ENCODE measurements around the gene MST1.

The MST1 gene

DNA sequence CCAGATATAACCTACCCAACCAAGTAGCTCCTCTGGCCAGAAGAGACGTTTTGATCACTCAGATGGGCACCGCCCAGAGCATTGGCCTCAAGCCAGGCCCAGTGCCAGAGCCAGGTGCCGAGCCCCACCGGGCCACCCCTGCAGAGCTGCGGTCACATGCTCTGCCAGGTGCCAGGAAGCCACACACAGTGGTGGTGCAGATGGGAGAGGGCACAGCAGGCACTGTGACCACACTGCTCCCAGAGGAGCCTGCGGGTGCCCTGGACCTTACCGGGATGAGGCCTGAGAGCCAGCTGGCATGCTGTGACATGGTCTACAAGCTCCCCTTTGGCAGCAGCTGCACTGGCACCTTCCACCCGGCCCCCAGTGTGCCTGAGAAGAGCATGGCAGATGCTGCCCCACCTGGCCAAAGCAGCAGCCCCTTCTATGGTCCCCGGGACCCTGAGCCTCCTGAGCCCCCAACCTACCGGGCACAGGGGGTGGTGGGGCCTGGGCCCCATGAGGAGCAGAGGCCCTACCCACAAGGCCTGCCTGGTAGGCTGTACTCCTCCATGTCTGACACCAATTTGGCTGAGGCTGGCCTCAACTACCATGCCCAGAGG, 34.2 kb downstream of the MST1 start:
- no peak for DNase-seq

DNA sequence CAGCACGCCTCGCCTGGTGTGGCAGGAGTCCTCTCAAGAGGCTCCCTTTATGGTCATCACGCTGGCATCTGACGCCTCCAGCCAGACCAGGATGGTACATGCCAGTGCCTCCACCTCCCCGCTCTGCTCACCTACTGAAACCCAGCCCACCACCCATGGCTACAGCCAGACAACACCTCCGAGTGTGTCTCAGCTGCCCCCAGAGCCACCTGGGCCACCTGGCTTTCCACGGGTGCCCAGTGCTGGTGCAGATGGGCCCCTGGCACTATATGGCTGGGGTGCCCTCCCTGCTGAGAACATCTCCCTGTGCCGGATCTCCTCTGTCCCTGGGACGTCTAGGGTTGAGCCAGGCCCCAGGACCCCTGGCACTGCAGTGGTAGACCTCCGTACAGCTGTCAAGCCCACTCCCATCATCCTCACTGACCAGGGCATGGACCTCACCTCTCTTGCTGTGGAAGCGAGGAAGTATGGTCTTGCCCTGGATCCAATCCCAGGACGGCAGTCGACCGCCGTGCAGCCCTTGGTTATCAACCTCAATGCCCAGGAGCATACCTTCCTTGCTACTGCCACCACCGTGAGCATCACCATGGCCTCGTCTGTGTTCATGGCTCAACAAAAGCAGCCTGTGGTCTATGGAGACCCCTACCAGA, 35.0 kb downstream of the MST1 start:
- DNase-seq = no peak

DNA sequence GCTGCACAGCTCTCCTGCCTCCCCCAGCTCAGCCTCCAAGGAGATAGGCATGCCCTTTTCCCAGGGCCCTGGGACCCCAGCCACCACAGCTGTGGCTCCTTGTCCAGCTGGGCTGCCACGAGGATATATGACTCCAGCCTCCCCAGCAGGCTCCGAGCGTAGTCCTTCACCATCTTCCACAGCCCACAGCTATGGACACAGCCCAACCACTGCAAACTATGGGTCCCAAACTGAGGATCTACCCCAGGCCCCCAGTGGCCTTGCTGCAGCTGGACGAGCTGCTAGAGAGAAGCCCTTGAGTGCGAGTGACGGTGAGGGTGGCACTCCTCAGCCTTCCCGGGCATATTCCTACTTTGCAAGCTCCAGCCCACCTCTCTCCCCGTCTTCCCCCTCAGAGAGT, 35.7 kb downstream of the MST1 start:
- no peak for DNase-seq

DNA sequence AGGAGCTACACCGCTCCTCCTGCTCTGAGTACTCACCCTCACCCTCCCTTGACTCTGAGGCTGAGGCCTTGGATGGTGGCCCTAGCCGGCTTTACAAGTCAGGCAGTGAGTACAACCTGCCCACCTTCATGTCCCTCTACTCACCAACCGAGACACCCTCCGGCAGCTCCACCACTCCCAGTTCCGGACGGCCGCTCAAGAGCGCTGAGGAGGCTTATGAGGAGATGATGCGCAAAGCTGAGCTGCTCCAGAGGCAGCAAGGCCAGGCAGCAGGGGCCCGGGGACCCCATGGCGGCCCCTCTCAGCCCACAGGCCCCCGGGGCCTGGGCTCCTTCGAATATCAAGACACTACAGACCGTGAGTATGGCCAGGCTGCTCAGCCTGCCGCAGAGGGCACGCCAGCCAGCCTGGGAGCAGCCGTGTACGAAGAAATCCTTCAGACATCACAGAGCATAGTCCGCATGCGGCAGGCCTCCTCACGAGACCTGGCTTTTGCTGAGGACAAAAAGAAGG, 36.3 kb downstream of the MST1 start:
- no peak for DNase-seq

DNA sequence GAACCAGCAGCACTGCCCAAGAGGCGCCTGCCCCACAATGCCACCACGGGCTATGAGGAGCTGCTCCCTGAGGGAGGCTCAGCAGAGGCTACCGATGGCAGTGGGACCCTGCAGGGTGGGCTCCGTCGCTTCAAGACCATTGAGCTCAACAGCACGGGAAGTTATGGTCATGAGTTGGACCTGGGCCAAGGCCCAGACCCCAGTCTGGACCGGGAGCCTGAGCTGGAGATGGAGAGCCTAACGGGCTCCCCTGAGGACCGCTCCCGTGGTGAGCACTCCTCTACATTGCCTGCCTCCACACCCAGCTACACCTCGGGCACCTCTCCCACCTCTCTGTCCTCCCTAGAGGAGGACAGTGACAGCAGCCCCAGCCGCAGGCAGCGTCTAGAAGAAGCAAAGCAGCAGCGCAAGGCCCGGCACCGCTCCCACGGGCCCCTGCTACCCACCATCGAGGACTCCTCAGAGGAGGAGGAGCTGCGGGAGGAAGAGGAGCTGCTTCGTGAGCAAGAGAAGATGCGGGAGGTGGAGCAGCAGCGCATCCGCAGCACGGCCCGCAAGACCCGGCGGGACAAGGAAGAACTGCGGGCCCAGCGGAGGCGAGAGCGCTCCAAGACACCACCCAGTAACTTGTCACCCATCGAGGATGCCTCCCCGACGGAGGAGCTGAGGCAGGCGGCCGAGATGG, 36.9 kb downstream of the MST1 start:
- no peak for DNase-seq

DNA sequence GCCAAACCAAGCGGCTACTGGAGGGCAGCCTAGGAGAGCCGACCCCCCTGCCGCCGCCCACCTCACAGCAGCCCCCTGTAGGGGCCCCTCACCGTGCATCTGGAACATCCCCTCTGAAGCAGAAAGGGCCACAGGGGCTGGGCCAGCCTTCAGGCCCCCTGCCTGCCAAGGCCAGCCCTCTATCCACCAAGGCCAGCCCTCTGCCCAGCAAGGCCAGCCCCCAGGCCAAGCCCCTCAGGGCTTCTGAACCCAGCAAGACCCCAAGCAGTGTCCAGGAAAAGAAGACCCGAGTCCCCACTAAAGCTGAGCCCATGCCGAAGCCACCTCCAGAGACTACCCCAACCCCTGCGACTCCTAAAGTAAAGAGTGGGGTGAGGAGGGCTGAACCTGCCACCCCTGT, 38.6 kb downstream of the MST1 start:
- no peak for DNase-seq

DNA sequence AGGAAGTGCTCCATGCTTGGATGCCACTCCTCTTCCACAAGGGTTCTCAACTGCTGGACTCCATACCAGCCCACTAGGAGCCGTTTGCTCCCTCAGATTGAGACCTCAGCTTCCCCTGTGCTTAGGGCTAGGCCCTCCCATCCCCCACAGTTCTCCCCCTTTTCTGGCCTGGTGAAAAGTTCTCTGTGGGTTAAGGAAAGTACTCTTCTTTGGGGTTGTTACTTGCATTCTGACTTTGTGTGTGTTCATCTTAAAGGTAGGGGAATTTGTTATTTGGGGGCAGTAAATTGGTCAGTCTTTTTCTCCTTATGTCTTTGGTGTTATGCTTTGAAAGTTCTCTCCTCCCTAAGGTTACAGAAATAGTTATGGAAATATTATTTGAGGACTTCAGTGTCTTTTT, 39.1 kb downstream of the MST1 start:
- DNase-seq = no peak

DNA sequence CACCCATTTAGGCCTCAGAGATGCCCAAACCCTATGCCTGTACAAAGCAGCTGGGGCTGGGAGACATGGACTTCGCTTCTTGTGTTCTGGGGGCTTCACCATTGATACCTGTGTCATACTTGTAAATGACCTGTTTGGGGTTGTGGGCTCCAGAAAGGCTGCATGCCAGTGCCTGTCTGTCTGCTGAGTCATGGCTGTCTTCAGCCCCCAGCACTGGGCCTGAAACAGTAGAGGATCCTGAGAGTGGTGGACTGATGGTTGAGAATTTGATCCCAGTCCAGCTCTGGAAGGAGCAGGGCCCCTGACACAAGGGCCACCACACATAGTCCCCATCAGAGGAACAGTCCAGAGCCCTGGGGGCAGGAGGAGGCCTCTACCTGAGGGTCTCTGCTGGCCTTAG, 39.7 kb downstream of the MST1 start:
- DNase-seq = no peak

DNA sequence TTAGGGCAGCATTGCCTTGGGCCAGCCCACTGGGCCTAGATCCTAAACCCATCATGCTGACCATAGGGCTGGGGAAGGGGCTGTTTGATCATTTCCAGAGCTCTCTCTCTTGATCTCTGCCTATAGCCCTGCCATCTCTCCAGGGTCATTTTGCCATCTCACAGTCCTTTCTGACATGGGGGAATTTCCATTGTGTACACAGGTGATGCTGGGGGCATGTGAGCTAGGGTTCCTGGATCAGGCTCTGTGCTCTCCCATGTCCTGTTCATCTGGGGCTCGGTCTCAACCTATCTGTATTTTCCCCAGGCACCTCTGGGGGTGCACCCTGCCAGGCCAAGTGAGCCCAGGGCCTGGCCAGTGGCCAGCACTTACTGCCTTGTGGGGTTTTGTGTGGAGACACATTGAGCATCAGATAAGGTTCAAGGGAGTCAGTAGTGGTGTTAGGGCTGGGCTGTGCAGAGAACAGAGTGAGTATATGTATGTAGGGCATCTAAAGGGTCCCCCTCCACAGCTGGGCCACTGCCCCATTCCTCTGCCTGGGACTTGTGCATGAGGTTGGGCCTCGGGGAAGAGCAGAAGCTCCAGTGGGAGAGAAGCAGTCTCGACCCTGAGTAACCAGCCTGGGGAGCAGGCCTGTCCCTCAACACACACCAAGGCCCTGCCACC, 40.8 kb downstream of the MST1 start:
- no peak for DNase-seq

DNA sequence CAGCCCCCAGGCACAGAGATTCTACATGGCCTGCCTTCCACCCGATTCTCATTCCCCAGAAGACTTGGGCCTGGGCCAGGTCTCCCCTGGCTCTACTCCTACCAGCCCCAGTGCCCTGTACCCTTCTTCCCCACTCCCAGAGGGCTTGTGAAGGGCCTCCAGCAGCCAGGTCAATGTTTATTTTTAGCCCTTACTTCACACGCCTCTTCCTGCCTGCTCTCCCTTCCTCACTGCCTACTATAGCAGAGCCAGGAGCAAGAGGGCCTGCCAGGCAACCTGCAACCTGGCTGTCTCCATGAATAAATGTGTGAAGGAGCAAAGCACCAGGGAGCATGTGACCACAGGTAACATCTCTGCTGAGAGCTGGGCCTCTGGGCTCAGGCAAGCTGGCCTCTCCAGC, 41.5 kb downstream of the MST1 start:
- peak in 2 of 14 donors; percentile 4 to 81 for DNase-seq

DNA sequence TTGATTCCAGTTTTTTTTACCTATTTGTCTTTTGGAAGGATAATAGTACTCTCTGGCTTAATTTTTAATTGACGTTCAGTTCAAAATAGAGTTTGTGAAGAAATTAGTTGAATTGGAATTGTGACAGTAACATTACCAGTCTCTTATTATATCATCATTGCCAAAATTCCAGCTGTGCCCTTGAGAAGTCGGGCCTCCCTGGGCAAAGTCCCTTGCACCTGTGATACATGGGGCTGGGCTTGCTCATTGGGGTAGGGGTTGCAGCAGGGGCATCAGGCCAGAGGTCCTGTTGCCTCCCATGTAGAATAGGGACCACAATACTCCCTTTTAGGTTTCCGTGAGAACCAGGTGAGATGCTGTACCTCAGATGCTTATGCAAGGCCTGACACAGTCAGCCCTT, 43.0 kb downstream of the MST1 start:
- no peak for DNase-seq

DNA sequence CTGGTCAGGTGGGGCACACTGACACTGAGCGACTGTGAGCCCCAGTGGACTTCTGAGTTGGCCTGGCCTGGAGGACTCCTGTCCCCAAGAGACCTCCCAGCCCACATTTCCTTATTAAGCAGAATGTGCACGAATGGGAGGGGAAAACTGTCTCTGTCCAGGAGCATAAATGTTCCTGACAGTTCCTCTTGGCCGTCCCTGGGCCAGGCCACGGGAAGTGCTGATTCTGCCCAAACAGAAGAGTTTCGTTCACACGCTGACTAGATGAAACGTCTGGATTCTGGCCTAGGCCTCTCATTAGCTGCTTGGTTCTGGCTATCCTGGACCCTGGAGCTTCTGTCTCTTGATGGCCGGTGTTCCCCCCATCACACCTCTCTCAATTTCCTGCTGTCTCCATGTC, 44.6 kb downstream of the MST1 start:
- no peak for DNase-seq

DNA sequence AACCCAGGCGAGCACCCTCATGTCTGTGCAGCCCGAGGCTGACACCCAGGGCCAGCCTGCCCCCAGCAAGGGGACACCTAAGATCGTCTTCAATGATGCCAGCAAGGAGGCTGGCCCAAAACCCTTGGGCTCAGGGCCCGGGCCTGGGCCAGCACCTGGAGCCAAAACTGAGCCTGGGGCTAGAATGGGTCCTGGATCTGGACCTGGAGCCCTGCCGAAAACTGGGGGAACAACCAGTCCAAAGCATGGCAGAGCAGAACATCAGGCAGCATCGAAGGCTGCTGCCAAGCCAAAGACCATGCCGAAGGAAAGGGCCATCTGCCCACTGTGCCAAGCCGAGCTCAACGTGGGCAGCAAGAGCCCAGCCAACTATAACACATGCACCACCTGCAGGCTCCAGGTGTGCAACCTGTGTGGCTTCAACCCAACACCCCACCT, 46.5 kb downstream of the MST1 start:
- DNase-seq = peak in 1 of 14 donors; percentile 42

DNA sequence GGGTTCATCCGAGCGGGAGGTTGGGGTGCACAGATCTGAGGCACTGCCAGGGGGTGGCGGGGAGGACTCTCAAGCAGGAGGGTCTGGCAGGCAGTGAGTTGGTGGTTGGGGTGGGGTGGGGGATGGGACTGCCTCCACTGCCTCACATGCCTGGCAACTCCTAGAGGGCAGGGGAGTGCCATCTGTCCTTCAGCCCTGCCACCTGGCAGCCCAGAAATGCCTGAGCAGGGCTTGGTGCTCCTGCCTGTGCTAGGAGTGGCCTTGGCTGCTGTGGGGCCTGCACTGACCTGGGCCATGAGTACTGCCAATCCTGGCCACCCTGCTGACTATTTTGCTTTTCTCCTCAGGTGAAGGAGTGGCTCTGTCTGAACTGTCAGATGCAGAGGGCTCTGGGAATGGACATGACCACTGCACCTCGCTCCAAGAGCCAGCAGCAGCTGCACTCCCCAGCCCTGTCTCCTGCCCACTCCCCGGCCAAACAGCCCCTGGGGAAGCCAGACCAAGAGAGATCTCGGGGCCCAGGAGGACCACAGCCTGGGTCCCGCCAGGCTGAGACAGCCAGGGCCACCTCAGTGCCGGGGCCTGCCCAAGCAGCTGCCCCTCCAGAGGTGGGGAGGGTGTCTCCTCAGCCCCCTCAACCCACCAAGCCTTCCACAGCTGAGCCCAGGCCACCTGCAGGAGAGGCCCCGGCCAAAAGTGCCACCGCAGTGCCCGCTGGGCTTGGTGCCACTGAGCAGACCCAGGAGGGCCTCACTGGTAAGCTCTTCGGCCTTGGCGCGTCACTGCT, 47.2 kb downstream of the MST1 start:
- DNase-seq = peak in 3 of 14 donors; percentile 10 to 95 (median 46)

DNA sequence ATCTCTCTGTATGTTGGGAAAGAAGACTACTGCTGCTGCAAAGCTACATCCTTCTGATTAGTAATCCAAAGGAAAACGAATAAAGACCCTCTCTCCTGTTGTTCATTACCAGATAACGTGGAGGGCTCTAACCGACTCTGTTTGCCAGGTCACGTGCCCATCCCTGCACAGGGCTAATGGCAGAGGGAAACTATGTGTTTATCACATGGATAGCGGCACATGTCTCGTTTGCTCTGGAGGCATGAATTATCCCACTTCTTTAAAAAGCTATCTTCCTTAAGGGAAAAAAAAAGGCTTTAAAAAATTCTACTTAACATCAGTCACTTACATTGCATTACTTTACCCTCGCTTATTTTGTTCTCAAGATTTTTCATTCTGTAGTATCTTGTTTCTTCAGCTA, 48.0 kb downstream of the MST1 start:
- peak in 1 of 14 donors; percentile 44 for DNase-seq

DNA sequence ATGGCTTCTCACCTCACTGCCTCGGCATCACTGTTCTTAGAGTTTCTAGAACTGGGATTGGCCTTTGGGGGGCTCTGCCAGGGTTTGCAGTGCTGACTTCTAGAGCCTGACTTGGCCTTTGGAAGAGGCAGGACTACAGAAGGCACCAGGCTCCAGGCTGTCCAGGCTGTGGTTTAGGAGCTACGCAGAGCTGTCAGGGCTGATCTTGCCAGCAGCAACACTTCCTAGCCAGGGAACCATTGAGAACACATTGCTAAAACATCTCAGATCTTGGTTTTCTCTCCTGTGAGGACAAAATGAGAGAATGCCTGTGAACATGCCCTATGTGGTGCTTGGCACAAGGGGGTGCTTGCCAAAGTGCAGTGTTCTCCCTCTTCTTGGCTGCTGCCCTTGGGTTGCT, 49.7 kb downstream of the MST1 start:
- DNase-seq = peak in 1 of 14 donors; percentile 57

DNA sequence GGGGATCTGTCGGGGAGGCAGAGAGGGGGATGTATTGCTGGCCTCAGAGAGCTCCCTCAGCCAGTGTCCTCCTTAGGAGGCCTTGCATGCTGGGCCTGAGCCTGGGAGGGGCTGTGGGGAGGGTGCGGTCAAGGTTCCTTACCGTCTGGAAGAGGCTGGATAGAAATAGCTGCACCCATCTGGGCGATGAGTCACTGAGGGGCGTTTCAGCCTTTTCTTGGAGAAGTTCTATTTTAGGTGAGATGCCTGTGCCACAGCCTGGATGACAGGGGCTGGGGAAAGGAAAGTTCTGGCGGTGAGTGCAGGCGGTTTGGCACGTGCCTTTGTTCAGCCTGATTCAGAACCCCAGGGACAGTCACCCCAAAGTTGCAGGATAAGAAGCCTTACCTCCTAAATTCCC, 50.8 kb downstream of the MST1 start:
- DNase-seq = no peak

DNA sequence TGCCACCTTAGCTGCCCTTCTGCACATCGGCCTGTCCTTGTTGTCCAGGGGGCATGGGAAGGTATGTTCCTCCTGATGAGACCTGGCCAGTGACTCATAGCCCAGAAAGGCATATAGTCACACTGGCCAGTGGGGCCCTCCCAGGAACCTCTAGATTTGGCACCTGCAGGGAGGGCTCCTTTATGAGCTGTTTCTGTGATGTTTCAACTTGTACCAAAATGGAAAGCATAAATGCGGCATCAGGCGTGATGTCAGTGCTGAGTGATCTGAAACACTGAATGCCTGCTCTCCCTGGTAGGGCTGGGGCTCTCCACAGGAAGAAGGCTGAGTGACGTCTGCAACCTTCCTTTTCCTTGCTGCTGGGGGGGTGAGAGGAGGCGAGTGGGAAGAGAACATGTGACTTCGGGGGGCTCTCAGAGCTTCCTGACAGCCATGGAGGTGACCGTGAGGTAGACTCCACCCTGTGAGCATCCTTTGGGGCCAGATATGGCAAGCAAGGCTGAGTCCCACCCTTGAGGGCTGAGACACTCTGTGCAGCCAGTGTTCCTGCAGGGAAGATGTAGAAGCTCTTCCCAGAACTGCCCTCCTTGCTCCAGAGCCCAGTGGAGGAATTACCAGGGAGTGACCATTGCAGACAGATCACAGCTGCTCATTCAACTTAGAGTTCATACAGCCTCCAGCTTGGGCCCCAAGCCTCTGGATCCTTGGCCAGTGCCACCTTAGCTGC, 52.2 kb downstream of the MST1 start:
- DNase-seq = no peak

DNA sequence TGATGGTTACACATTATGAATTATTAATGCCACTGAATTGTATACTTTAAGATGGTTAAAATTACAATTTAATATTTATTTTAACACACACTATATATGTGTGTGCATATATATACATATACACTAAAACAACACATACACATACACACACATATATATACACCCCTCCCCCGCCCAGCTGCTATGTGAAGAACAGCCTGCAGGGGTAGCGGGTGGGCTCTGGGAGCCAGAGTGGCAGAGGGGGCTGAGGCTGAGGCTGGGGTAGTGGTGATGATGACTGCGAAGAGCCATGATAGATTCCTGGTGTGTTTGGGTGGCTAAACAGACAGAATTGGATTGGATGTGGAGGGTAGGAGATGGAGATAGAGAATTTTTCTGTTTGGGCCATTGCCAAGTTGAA, 54.5 kb downstream of the MST1 start:
- no peak for DNase-seq

All from C1 segment of cervical spinal cord (tissue), 14 donors.